NB4 (cell line): ENCODE data around the gene PLXNC1.

Experiments used
- CTCF ChIP-seq: IDR thresholded peaks from one replicate; pipeline ENCODE4 v1.5.1; 2012; ENCODE audit warnings: low read depth, low read length
- POLR2A ChIP-seq: IDR thresholded peaks from 2 replicates; pipeline ENCODE4 v1.6.1; 2011; ENCODE audit warnings: mild to moderate bottlenecking; ENCODE audit not compliant: insufficient read length; ENCODE audit errors: extremely low read depth

GRCh38 chr12:94289461-94290312 lies 141.3 kb downstream of the PLXNC1 start:
- no peak for TF ChIP-seq CTCF
- no peak for TF ChIP-seq POLR2A
